Activated naive CD4-positive, alpha-beta T cell treated with anti-CD3 and anti-CD28 coated beads for 36 hours (primary cell): ENCODE measurements around the gene TLE7. TPM values are rescaled to one million over a fixed set of nuclear protein-coding genes. Genes with fewer than 3 reads are reported as not detected.

ENCODE experiments used
- CTCF ChIA-PET: fragments of 350-600 bp; sonication (Branson Sonifier 250); formaldehyde crosslinking; loops from one replicate; lab custom pipeline; 2021; ENCODE audit warnings: antibody characterized with exemption; lab: Charles Lee
- DNase-seq: peaks from one replicate; pipeline ENCODE4 v3.0.0-alpha.2; 2020
- H3K27ac Mint-ChIP-seq: one replicate; pipeline ENCODE4 v1.8.0; 2021; ENCODE audit warnings: mild to moderate bottlenecking, mixed read lengths
- H3K27me3 Mint-ChIP-seq: one replicate; pipeline ENCODE4 v1.8.0; 2021; ENCODE audit warnings: low read depth, mixed read lengths
- H3K36me3 Mint-ChIP-seq: one replicate; pipeline ENCODE4 v1.8.0; 2021; ENCODE audit warnings: low read depth, mixed read lengths
- H3K4me1 Mint-ChIP-seq: one replicate; pipeline ENCODE4 v1.8.0; 2021; ENCODE audit warnings: low read depth, mixed read lengths
- H3K4me3 Mint-ChIP-seq: one replicate; pipeline ENCODE4 v1.8.0; 2021; ENCODE audit warnings: mild to moderate bottlenecking, moderate library complexity, mixed read lengths
- H3K9me3 Mint-ChIP-seq: one replicate; pipeline ENCODE4 v1.8.0; 2021; ENCODE audit warnings: mixed read lengths
- intact Hi-C: fragments of 100-400 bp; cut with micrococcal nuclease; formaldehyde crosslinking; loops from one replicate; pipeline ENCODE4 v1.15.1; 2023
- total RNA-seq, 2 experiments: library from RNA; stranded (reverse); gene quantifications; one replicate each; pipeline ENCODE4 v1.2.3, GENCODE V29; 2021

TLE7 gene
- total RNA-seq, 2 experiments from 2014 or later = not detected

DNA sequence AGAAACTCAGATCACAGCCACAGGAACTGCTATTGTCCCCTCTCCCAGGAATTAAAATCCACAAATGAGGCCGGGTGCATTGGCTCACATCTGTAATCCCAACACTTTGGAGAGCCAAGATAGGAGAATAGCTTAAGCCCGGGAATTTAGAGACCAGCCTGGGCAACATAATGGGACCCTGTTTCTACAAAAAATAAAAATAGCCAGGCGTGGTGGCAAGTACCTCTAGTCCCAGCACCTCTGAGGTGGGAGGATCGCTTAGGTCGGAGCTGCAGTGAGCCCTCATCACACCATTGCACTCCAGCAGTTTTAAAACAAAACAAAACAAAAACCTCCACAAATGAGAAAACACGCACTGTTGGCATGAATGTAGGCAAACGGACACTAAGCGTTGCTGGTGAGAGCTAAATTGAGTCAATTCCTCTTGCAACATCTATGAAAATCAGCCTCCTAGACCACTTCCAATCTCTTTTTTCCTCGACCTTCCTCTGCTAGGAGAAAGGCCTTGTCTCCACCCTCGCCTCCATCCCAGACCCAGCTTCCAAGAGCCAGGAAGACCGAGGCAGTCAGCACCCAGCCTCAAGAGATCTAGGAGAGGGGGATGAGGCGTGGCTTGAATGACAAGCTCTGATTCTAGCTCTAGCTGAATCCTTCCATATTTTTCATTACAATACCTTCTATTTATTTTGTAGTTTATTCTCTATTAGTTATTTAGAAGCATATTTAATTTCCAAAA is 14.8 kb downstream of the TLE7 start:
- DNase-seq = no peak
- Mint-ChIP-seq H3K4me1 (peaks cover 3% of the 10 kb centered on the region), H3K27ac (no peak overlapping the region), H3K36me3 (no peaks in the 10 kb centered on the region), H3K27me3 (peaks cover 41% of the 10 kb centered on the region), H3K9me3 (no peaks in the 10 kb centered on the region), H3K4me3 (no peak overlapping the region)
- intact Hi-C loops = no loop called here
- CTCF ChIA-PET = interaction anchor here (1.2 kb wide), 1 partner anchor 184 kb away, joined by 3 read pairs; no protein-coding TSS in a partner anchor

DNA sequence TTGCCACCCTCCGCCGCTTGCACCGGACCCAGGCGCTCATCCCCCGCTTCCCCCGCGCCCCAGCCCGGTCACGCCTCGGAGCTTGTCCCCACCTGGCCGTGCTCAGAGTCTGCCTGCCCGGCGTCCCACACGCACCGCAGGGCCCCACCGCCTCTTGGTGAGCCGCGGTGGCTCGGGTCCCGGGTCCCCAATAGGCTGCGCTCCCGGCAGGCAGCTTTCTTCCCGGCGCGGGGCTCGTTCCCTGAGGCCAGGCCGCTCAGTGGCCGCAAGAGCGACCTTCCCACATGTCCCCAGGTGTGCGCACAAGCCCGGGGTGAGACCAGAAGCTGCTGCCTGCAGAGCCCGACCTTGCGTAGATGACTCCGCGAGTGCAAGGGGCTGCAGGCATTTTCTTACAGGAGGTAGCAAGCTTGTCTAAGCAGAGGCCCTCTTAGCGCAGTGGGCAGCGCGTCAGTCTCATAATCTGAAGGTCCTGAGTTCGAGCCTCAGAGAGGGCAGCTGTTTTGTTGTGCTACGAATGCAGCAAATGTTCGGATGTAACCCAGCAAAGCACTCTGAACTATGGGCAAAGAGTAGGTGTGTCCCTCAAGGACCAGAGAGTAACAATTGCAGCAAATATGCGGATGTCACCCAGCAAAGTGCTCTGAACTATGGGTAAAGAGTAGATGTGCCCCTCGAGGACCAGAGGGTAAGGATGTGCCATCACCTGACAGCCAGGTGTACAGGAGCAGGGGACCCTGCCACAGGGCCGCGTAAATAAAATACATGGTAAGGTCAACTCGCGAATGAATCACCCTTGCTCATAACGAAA is 15.6 kb downstream of the TLE7 start:
- Mint-ChIP-seq H3K4me3 (peak overlapping the region; percentile 38), H3K4me1 (peaks cover 3% of the 10 kb centered on the region), H3K36me3 (no peaks in the 10 kb centered on the region), H3K27ac (no peak overlapping the region), H3K9me3 (no peaks in the 10 kb centered on the region), H3K27me3 (peaks cover 40% of the 10 kb centered on the region)
- CTCF ChIA-PET = interaction anchor here (1.2 kb wide), 1 partner anchor 185 kb away, joined by 3 read pairs; no protein-coding TSS in a partner anchor
- peak; percentile 50 for DNase-seq
- intact Hi-C loops = no loop called here

DNA sequence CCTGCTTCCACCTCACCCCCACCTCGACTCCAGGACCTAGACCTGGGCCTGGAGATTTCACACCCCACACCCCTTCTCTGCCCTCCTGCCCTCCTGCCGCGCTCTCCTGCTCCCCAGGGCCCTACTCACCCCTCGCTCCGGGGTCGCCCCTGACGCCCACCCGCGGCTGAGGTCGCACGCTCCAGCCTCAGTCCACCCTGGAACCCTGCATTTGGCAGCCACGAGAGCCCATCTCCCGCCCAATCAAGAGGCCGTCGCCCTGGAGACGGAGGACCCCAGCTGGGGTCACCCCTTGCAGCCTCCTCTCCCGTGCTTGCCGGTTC is 16.1 kb downstream of the TLE7 start:
- intact Hi-C loops = no loop called here
- Mint-ChIP-seq H3K27ac (no peak overlapping the region), H3K4me3 (no peak overlapping the region), H3K27me3 (peaks cover 40% of the 10 kb centered on the region), H3K9me3 (no peaks in the 10 kb centered on the region), H3K36me3 (no peaks in the 10 kb centered on the region), H3K4me1 (peaks cover 3% of the 10 kb centered on the region)
- CTCF ChIA-PET = no interaction called here
- no peak for DNase-seq

DNA sequence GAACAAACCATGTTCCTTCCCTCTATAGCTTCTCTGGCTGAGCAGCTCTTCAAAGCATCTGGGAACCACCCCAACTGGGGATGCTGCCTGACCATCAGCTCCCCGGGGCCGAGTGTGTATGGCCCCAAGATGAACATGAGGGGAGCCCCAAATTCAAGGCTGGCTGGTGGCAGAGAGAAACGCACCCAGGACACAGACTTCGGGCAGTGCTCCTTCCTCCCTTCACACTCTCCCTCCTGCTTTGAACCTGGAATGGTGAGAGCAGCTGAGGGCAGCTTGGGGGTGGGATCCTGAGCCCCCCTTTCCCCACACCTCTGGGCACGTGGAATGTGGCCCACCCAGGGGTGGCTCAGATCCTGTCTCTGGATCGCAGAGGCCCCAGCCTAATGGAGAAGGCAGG is 17.2 kb downstream of the TLE7 start:
- intact Hi-C loops = no loop called here
- Mint-ChIP-seq H3K4me3 (no peak overlapping the region), H3K9me3 (no peaks in the 10 kb centered on the region), H3K36me3 (no peaks in the 10 kb centered on the region), H3K27ac (no peak overlapping the region), H3K27me3 (peaks cover 38% of the 10 kb centered on the region), H3K4me1 (peaks cover 3% of the 10 kb centered on the region)
- DNase-seq = no peak
- CTCF ChIA-PET = no interaction called here

DNA sequence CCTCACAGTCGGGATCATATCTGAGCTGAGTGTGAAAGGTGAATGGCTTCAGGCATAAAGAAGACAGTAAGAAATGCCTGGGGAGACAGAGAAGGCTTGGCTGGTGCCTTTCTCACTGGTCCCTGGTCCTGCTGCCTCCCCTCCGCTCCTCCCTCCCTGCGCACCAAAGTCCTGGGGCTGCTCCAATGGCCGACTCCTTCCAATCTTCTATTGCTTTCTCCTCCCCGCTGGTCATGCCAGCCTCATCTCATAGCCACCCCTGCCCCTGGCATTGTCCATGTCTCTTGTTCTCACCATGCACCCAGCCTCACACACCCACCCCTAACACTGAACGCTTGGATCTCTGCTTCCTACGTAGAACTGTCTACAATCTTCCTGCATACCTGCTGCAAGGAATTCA is 18.0 kb downstream of the TLE7 start:
- Mint-ChIP-seq H3K4me1 (peaks cover 3% of the 10 kb centered on the region), H3K4me3 (no peak overlapping the region), H3K36me3 (no peaks in the 10 kb centered on the region), H3K27ac (no peak overlapping the region), H3K9me3 (no peaks in the 10 kb centered on the region), H3K27me3 (peaks cover 36% of the 10 kb centered on the region)
- intact Hi-C loops = no loop called here
- CTCF ChIA-PET = interaction anchor here (0.7 to 1.1 kb wide), 2 partner anchors 27 to 185 kb away, joined by 3 read pairs; no protein-coding TSS in a partner anchor
- no peak for DNase-seq

DNA sequence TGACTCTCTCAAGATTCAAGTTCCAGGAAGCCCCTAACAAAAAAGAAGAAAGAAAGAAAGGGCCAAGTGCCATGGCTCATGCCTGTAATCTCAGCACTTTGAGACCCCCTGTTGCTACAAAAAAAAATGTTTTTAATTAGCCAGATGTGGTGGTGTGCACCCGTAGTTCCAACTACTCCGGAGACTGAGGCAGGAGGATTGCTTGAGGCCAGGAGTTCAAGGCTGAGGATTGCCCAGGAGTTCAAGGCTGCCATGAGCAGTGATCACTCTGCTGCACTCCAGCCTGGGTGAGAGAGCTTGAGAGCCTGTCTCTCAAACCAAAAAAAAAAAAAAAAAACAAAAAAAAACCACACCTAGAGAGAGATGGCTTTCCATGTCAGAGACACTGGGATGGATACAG is 18.8 kb downstream of the TLE7 start:
- intact Hi-C loops = no loop called here
- no peak overlapping the region for H3K27ac Mint-ChIP-seq

DNA sequence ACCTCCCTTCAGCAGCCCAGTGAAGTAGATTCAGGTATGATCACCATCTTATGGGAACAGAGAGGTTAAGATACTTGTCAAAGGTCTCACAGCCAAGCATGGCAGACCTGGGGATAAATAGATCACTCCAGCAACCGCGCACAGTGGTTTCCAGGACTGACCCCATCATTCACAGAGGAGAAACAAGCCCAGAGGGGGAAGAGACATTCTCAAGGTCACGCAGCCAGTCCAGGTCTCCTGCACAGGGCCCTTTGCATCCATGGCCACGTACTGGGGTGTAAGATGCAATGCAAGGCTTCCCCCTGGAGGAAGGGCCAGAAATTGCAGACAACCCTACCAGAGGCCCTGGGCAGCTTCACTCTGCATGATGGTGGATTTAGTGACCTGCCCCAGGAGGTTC is 19.9 kb downstream of the TLE7 start:
- H3K36me3 Mint-ChIP-seq = no peaks in the 10 kb centered on the region
- no peak overlapping the region for H3K27ac Mint-ChIP-seq
- intact Hi-C loops = no loop called here
- no peak overlapping the region for H3K4me3 Mint-ChIP-seq
- peaks cover 33% of the 10 kb centered on the region for H3K27me3 Mint-ChIP-seq
- CTCF ChIA-PET = interaction anchor here (0.7 to 1.2 kb wide), 6 partner anchors 10 to 189 kb away, joined by 3 to 8 read pairs (median 4); no protein-coding TSS in a partner anchor
- peak; percentile 46 for DNase-seq
- H3K9me3 Mint-ChIP-seq = no peaks in the 10 kb centered on the region
- H3K4me1 Mint-ChIP-seq = peaks cover 3% of the 10 kb centered on the region

More for the DNA sequence above, 18.8 kb downstream of the TLE7 start:
- Mint-ChIP-seq H3K4me1 (peaks cover 3% of the 10 kb centered on the region), H3K27me3 (peaks cover 35% of the 10 kb centered on the region), H3K36me3 (no peaks in the 10 kb centered on the region), H3K4me3 (no peak overlapping the region), H3K9me3 (no peaks in the 10 kb centered on the region)
- DNase-seq = no peak
- CTCF ChIA-PET = interaction anchor here (0.7 to 1.1 kb wide), 5 partner anchors 27 to 184 kb away, joined by 3 to 8 read pairs (median 3); no protein-coding TSS in a partner anchor

DNA sequence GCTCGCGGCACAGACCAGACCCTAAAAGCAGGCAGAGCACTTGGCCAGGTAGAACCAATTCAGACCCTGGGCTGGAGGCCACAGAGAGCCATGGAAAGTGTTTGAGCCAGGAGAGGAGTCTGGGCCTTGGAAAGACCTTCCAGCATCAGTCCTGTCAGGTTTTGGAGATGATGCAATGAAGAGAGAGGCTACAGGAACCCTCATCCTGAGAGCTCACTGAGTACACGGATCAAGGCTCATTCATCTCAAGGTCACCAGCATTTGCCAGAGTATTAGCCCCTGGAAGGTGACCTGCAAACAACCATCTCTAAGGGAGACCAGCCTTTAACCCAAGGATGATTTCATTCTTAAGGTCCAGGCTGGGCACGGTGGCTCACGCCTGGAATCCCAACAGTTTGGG is 27.8 kb downstream of the TLE7 start:
- Mint-ChIP-seq H3K36me3 (no peaks in the 10 kb centered on the region), H3K9me3 (no peaks in the 10 kb centered on the region), H3K27ac (no peak overlapping the region), H3K4me1 (peaks cover 4% of the 10 kb centered on the region), H3K27me3 (peaks cover 36% of the 10 kb centered on the region), H3K4me3 (no peak overlapping the region)
- intact Hi-C loops = loop anchor here (5.0 kb wide), 1 partner anchor 57 kb away; the partner anchor contains the start of gene CALB2
- CTCF ChIA-PET = interaction anchor here (1.4 to 6.2 kb wide), 5 partner anchors 24 to 197 kb away, joined by 3 to 91 read pairs (median 9); no protein-coding TSS in a partner anchor
- no peak for DNase-seq

DNA sequence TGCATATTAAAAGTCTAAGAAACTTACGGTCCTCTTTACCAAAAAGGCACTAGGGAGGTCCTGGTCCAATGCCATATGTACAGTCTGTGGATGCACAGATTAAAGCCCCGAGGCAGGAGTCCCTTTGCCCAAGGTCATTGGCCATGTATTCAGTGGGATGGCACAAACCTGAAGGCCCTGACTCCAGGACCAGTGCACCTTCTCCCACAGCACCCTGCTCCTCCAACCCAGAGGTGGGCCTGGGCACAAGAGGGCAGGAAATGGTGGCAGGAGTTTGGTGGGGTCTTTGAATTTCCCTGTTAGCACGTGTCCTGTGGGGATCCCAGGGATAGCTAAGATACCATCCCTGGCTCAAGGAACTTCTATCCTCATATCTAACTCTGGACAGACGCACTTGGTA is 28.5 kb downstream of the TLE7 start:
- no peaks in the 10 kb centered on the region for H3K36me3 Mint-ChIP-seq
- peaks cover 36% of the 10 kb centered on the region for H3K27me3 Mint-ChIP-seq
- DNase-seq = no peak
- H3K9me3 Mint-ChIP-seq = no peaks in the 10 kb centered on the region
- intact Hi-C loops = loop anchor here (1.0 to 5.0 kb wide), 4 partner anchors 56 to 197 kb away; partner anchors contain the start of gene CALB2
- no peak overlapping the region for H3K27ac Mint-ChIP-seq
- CTCF ChIA-PET = interaction anchor here (0.5 to 6.2 kb wide), 30 partner anchors 9 to 570 kb away, joined by 3 to 91 read pairs (median 5); no protein-coding TSS in a partner anchor
- no peak overlapping the region for H3K4me3 Mint-ChIP-seq
- peaks cover 4% of the 10 kb centered on the region for H3K4me1 Mint-ChIP-seq

DNA sequence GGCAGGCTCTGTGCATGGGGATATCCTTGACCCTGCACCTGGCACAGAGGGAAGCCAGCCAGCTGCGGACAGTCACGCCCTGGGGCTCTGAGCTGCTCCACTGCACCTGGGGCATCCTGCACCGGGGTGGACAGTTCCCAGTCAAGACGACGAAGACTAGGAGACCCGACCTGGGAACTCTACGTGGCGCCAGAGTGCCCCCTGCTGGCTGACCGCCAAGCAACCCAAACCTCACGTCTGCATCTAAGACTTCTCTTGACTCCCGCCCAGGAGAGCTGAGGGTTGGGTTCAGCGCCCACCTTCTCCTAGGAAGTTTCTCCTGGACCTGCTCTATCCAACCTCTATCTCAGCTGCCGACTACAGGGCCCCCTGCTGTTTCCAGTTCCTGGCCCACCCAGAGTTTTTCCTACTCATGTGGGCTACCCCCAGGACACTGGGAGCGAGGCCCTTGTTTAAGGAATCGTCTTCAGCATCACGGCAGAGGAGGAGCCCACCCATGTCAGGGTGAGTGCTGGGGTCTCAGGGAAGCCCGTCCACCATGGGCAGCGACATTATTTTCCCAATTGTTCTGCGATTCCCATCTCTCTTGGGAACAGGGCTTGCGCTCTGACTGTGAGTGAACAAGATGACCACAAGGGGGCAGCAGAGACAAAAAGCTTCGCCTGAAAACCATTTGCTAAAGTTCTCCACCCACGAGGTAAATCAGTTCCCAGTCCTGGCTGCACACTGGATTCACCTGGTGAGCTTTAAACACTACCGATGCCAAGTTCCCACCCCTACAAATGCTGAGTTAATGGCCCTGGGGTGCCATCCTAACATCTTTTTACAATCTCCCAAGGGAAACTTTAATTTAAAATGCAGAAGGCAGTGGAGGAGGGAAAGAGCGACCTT is 29.3 kb downstream of the TLE7 start:
- no peaks in the 10 kb centered on the region for H3K9me3 Mint-ChIP-seq
- H3K4me1 Mint-ChIP-seq = peaks cover 4% of the 10 kb centered on the region
- H3K36me3 Mint-ChIP-seq = no peaks in the 10 kb centered on the region
- intact Hi-C loops = loop anchor here (1.0 to 5.0 kb wide), 4 partner anchors 55 to 198 kb away; partner anchors contain the start of gene CALB2
- H3K27me3 Mint-ChIP-seq = peaks cover 36% of the 10 kb centered on the region
- peak; percentile 78 for DNase-seq
- H3K27ac Mint-ChIP-seq = no peak overlapping the region
- CTCF ChIA-PET = interaction anchor here (0.5 to 6.2 kb wide), 39 partner anchors 9 to 541 kb away, joined by 3 to 91 read pairs (median 4); partner anchors contain the start of gene CALB2
- no peak overlapping the region for H3K4me3 Mint-ChIP-seq

DNA sequence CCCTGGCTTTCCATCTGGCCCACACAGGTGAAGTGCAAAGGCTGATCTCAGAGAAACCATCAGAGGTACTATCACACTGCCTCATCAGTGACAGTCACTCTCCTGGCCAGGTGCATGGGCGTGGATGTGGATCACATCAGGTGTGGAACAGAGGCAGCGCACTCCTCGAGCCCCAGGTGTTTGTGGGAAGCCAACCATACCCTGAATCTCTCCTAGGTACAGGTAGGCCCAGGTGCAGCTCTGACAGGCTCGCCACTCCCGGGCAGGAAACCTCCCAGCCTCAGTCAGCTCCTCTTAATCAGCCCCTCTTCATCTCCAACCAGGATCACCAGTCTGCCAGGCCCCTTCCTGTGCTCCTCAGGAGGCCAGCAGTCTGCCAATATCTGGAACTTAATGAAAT is 31.7 kb downstream of the TLE7 start:
- H3K9me3 Mint-ChIP-seq = no peaks in the 10 kb centered on the region
- H3K4me1 Mint-ChIP-seq = peaks cover 4% of the 10 kb centered on the region
- CTCF ChIA-PET = interaction anchor here (1.6 to 6.2 kb wide), 3 partner anchors 89 to 201 kb away, joined by 4 to 91 read pairs (median 35); no protein-coding TSS in a partner anchor
- intact Hi-C loops = loop anchor here (5.0 kb wide), 1 partner anchor 53 kb away; the partner anchor contains the start of gene CALB2
- H3K27ac Mint-ChIP-seq = no peak overlapping the region
- peaks cover 24% of the 10 kb centered on the region for H3K27me3 Mint-ChIP-seq
- DNase-seq = no peak
- H3K4me3 Mint-ChIP-seq = no peak overlapping the region
- no peaks in the 10 kb centered on the region for H3K36me3 Mint-ChIP-seq
